GM18505 (cell line): ENCODE data around the gene HNF4A.

Source experiments
- ATAC-seq: cut with Tn5 transposase; IDR thresholded peaks from one replicate; pipeline ENCODE4 v1.9.1; 2021; ENCODE audit not compliant: unreplicated experiment
- POLR2A ChIP-seq: IDR thresholded peaks from 4 replicates; pipeline ENCODE4 v1.6.1; 2011; ENCODE audit warnings: borderline replicate concordance; ENCODE audit not compliant: insufficient read depth, insufficient read length; ENCODE audit errors: extremely low read depth

The HNF4A gene

GRCh38 chr20:44411757-44412401, 56.4 kb downstream of the HNF4A start:
- no peak for TF ChIP-seq POLR2A
- ATAC-seq, result no peak

GRCh38 chr20:44412402-44413144, 57.1 kb downstream of the HNF4A start:
- TF ChIP-seq POLR2A, result no peak
- no peak for ATAC-seq

GRCh38 chr20:44413575-44414345, 58.3 kb downstream of the HNF4A start:
- no peak for ATAC-seq
- no peak for TF ChIP-seq POLR2A

GRCh38 chr20:44414346-44414714, 58.8 kb downstream of the HNF4A start:
- no peak for ATAC-seq
- TF ChIP-seq POLR2A, result no peak

- ATAC-seq, result no peak
These were observed 59.3 kb downstream of the HNF4A start for GRCh38 chr20:44414808-44415207.

GRCh38 chr20:44415833-44416715, 60.6 kb downstream of the HNF4A start:
- no peak for TF ChIP-seq POLR2A
- no peak for ATAC-seq

More at GRCh38 chr20:44414808-44415207, 59.3 kb downstream of the HNF4A start:
- no peak for TF ChIP-seq POLR2A

GRCh38 chr20:44418069-44418905, 62.8 kb downstream of the HNF4A start:
- ATAC-seq, result no peak
- no peak for TF ChIP-seq POLR2A

- no peak for ATAC-seq
- no peak for TF ChIP-seq POLR2A
These were observed 63.8 kb downstream of the HNF4A start for GRCh38 chr20:44419131-44419844.

GRCh38 chr20:44420497-44420896, 65.0 kb downstream of the HNF4A start:
- ATAC-seq, result no peak

GRCh38 chr20:44422083-44422482, 66.6 kb downstream of the HNF4A start:
- no peak for TF ChIP-seq POLR2A
- ATAC-seq, result no peak

More at GRCh38 chr20:44420497-44420896, 65.0 kb downstream of the HNF4A start:
- TF ChIP-seq POLR2A, result no peak

- no peak for ATAC-seq
- TF ChIP-seq POLR2A, result no peak
These were observed 68.0 kb downstream of the HNF4A start for GRCh38 chr20:44423480-44423879.
